ENCODE measurements around the gene CPA4.

CPA4 gene

DNA sequence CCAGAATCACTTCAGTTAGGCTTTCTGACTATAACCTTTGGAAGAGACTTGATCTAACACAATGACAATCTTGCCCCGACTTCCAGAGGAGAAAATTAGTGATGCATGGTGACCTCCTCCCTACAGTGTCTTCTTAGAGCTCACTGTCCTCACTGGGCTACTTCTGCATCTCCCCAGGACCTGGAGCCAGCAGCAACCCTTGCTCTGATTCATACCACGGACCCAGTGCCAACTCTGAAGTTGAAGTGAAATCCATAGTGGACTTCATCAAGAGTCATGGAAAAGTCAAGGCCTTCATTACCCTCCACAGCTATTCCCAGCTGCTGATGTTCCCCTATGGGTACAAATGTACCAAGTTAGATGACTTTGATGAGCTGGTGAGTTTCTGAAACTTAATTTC, 13.7 kb upstream of the CPA4 start:
- H3K27ac ChIP-seq (replicated peaks) = no peak overlapping the region
- no peak for TF ChIP-seq GABPA (IDR thresholded peaks at IDR 0.05; ENCODE audit: low read depth)
- TF ChIP-seq POLR2AphosphoS5 (IDR thresholded peaks at IDR 0.05; ENCODE audit: low read depth) = no peak
- TF ChIP-seq, protein P1, sequence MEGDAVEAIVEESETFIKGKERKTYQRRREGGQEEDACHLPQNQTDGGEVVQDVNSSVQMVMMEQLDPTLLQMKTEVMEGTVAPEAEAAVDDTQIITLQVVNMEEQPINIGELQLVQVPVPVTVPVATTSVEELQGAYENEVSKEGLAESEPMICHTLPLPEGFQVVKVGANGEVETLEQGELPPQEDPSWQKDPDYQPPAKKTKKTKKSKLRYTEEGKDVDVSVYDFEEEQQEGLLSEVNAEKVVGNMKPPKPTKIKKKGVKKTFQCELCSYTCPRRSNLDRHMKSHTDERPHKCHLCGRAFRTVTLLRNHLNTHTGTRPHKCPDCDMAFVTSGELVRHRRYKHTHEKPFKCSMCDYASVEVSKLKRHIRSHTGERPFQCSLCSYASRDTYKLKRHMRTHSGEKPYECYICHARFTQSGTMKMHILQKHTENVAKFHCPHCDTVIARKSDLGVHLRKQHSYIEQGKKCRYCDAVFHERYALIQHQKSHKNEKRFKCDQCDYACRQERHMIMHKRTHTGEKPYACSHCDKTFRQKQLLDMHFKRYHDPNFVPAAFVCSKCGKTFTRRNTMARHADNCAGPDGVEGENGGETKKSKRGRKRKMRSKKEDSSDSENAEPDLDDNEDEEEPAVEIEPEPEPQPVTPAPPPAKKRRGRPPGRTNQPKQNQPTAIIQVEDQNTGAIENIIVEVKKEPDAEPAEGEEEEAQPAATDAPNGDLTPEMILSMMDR (IDR thresholded peaks at IDR 0.05; ENCODE audit: insufficient read depth, low read length) = no peak
- no peak for TF ChIP-seq REST (IDR thresholded peaks at IDR 0.05; ENCODE audit: insufficient replicate concordance, low read depth)
- no peak for TF ChIP-seq SPI1 (IDR thresholded peaks at IDR 0.05; ENCODE audit: borderline replicate concordance, low read depth)
- no peak overlapping the region for H3K4me3 ChIP-seq (replicated peaks; ENCODE audit: insufficient read depth, low read length)
- no peak for DNase-seq (ENCODE audit: low read depth in 1 of 2, low spot score in 1 of 2)
- H3K27me3 ChIP-seq (ENCODE audit: insufficient read depth, poor library complexity, severe bottlenecking) = peaks cover 4% of the 10 kb centered on the region

GRCh38 chr7:130279906-130280305, 13.1 kb upstream of the CPA4 start:
- Histone ChIP-seq H3K27ac (replicated peaks) (no peak overlapping the region), H3K4me3 (replicated peaks; ENCODE audit: insufficient read depth, low read length) (no peak overlapping the region), H3K27me3 (ENCODE audit: insufficient read depth, poor library complexity, severe bottlenecking) (peaks cover under 1% of the 10 kb centered on the region)
- no peak for DNase-seq (ENCODE audit: low read depth in 1 of 2, low spot score in 1 of 2)
- no peak for TF ChIP-seq SPI1 (IDR thresholded peaks at IDR 0.05; ENCODE audit: borderline replicate concordance, low read depth)
- TF ChIP-seq POLR2AphosphoS5 (IDR thresholded peaks at IDR 0.05; ENCODE audit: low read depth) = no peak
- TF ChIP-seq, protein P1 (IDR thresholded peaks at IDR 0.05; ENCODE audit: insufficient read depth, low read length) = no peak
- no peak for TF ChIP-seq REST (IDR thresholded peaks at IDR 0.05; ENCODE audit: insufficient replicate concordance, low read depth)
- TF ChIP-seq GABPA (IDR thresholded peaks at IDR 0.05; ENCODE audit: low read depth) = no peak

DNA sequence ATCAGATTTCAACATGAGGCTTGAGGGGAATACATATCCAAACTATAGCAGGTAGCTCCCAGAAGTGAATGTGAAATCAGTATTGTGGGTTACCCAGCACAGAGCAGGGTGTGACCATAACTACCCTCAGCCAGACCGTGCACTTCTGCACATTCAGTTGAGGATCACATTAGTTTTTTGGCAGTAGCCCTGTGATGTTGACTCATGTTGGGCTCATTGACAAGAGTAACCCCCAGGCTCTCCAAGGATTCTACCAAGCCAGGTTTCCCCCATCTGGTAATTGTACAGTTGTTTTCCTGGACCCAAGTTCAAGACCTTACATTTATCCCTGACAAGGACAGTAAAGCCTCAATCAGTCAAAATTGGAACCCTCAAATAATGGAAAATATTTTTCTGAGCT, 11.7 kb upstream of the CPA4 start:
- DNase-seq (ENCODE audit: low read depth in 1 of 2, low spot score in 1 of 2) = no peak
- TF ChIP-seq SPI1 (IDR thresholded peaks at IDR 0.05; ENCODE audit: borderline replicate concordance, low read depth) = no peak
- TF ChIP-seq, protein P1 (IDR thresholded peaks at IDR 0.05; ENCODE audit: insufficient read depth, low read length) = no peak
- TF ChIP-seq REST (IDR thresholded peaks at IDR 0.05; ENCODE audit: insufficient replicate concordance, low read depth) = no peak
- TF ChIP-seq GABPA (IDR thresholded peaks at IDR 0.05; ENCODE audit: low read depth) = no peak
- Histone ChIP-seq H3K27ac (replicated peaks) (no peak overlapping the region), H3K4me3 (replicated peaks; ENCODE audit: insufficient read depth, low read length) (no peak overlapping the region), H3K27me3 (ENCODE audit: insufficient read depth, poor library complexity, severe bottlenecking) (no peaks in the 10 kb centered on the region)
